ENCODE results near the gene PTPN23.

DNA sequence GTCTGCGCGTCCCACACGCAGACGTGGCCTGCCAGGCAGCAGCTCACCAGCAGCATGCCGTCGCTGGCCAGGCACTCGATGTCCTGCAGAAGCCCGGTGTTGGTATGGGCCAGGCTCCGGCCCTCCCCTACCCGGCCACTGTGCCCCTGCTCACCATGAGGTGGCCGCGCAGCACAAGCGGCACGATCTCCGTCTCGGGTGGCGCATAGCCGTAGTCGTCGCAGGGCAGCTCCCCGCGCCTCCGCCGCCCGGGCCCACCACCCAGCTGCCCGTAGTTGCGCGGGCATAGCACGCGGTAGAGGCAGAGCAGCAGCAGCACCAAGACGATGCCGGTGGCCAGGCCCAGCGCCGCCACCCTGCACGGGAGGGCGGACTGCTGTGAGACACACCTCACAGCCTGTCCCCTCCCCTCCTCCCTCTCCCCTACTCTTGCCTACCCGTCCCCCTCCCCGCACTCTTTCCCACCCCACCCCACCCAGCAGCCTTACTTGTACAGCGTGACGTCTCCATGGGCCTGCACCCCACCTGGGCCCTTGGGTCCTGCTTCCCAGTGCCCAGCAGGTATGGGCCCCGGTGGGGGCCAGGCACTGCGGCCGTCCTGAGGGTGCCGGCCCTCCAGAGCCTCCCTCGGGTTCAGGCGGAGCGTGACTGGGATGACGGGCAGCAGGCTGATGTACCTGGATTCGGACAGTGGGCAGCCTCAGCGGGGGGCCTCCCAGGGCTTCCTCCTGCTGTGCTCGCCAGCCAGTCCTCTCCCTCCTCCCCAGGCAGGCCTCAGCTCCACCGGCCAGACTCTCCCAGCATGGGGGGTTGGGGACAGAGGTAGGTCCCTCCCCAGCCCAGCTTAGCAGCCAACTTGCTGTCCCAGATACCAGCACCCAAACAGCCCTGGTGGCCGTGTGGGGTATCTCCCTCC is 37.6 kb downstream of the PTPN23 start:
- TF ChIP-seq SP1 (IDR thresholded peaks at IDR 0.05): no peak
- TF ChIP-seq, protein P1, sequence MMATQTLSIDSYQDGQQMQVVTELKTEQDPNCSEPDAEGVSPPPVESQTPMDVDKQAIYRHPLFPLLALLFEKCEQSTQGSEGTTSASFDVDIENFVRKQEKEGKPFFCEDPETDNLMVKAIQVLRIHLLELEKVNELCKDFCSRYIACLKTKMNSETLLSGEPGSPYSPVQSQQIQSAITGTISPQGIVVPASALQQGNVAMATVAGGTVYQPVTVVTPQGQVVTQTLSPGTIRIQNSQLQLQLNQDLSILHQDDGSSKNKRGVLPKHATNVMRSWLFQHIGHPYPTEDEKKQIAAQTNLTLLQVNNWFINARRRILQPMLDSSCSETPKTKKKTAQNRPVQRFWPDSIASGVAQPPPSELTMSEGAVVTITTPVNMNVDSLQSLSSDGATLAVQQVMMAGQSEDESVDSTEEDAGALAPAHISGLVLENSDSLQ (IDR thresholded peaks at IDR 0.05): no peak
- TF ChIP-seq ELF4 (IDR thresholded peaks at IDR 0.05): no peak
- TF ChIP-seq NFRKB (IDR thresholded peaks at IDR 0.05): no peak
